Central memory CD4-positive, alpha-beta T cell (primary cell): ENCODE data around the gene ITM2B.

Experiments
- DNase-seq: peaks from one replicate; pipeline ENCODE4 v3.0.0; 2022

ITM2B gene

DNA sequence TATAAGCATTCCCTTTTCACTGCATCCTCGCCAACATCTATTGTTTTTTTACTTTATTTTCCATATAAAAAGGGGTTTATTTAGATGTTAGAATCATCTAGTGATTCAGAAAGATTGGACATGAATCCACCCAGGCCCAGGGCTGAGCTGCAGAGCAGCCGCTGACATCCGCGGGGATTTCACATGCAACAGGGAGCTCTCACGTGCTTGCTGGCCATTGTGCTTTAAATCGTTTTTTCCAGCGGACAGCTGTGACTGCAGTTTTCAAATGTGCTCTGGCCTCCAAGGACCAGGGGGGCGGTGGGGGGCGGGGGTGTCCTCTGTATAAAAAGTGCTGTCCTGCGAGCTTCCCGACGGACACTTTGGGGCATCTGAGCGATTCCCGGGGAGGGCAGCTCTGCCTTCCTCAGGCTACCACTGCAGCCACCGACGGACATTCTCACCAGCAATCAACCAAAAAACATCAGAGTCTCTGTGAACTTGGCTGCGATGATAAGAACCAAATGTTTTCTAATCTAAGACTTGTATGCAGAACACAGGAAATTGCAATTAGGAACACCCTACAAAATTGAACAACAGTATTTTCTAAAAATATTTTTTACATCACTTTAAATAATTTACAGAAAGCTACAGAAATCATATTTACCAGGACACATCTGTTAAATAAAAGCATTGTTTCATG, 83.1 kb downstream of the ITM2B start:
- DNase-seq, result no peak

DNA sequence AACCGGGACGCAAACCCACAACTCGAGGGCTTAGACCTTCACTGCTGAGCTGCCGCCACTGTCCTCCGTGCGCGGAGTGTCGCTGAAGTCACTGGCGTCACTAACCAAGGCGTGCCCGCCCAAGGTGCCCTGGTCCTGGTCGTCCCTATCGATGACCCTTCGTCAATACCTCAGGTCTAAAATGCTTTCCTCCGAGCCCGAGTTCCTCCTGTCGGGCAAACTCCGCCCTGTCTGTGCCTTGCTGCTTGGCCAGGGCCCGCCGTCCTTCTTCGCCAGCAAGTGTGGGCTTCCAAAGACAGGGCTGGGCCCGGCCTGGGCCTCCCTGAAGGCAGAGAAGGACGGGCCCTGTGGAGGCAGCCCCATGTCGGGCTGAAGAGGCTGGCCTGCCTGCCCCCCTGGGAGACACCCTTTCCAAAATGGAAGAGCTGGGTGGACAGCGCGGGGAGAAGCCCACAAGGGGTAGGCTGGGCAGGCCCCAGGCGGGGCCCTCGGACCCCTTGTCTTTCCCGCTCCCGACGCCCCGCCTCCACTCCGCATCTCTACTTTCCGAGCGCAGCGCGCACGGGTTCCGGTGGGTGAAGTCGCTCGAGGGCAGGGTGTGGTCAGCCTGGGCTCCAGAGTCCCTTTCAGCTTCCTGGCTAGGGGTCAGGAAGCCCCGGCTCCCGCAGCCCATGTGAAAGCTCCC, 84.0 kb downstream of the ITM2B start:
- DNase-seq, result no peak

DNA sequence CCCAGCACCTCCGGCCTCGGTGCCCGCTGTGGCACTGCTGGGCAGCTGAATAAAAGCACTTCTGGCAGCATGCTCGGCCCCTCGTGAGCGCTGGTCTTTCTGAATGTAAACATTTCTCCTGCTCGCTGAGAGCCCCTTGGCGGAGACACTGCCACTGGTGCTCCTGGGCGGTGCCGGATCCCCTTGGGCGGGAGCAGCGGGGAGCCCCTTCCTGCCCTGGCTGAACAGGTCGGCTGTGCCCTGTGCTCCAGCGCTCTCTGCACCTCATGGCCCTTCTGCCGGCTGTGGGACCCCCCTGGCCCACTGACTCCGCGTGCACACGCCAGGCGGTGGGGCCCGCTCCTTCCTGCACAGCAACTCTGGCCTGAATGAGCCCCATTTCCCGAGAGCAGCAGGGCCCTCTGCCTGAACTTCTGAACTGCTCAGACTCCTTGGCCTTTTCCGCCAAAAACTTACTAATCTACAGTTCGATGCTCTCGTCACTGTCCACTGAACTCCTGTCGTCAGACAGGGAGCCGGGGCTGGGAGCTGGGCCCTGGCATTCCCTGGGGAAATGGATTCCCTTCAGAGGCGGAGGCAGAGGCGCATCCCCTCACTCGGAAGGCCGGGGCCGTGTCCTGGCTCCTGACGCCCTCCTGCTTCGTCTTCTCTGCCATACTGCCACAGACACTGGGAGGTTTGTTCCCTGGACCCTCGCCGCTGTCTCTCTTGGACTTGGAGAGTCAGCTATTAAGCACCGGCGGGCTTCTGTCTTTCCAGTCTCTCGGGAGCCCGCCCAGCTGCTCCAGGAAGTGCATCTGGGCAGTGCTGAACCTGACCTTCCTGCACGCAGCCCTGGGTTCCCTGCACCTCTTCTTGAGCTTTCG, 84.7 kb downstream of the ITM2B start:
- no peak for DNase-seq

- no peak for DNase-seq
Measured at GRCh38 chr13:48318377-48318811, 85.4 kb downstream of the ITM2B start.

- no peak for DNase-seq
Measured at GRCh38 chr13:48318821-48319511, 86.0 kb downstream of the ITM2B start.
